Hematopoietic multipotent progenitor cell treated with erythropoietin and hydrocortisone succinate and interleukin-3 and kit ligand, for 6 days (in vitro differentiated cells): ENCODE results near the gene SGIP1.
"Not testable (repeated sequence)": the region's sequence is repeated elsewhere in the genome, so short reads cannot be mapped to it uniquely, and the experiment has no call there.

ENCODE experiments used
- DNase-seq: peaks from one replicate; pipeline ENCODE4 v3.0.0-alpha.2; 2015

The SGIP1 gene

GRCh38 chr1:66685265-66685664 is 151.3 kb downstream of the SGIP1 start:
- no peak for DNase-seq

- no peak for DNase-seq
These were observed 151.7 kb downstream of the SGIP1 start for GRCh38 chr1:66685670-66686069.

- DNase-seq, result no peak
These were observed 152.5 kb downstream of the SGIP1 start for GRCh38 chr1:66686406-66686805.

GRCh38 chr1:66687358-66687757 is 153.4 kb downstream of the SGIP1 start:
- DNase-seq, result no peak

- no peak for DNase-seq
These were observed 156.9 kb downstream of the SGIP1 start for GRCh38 chr1:66690666-66691381.

- DNase-seq, result no peak
These were observed 158.7 kb downstream of the SGIP1 start for GRCh38 chr1:66692681-66693080.

GRCh38 chr1:66693856-66694255 is 159.9 kb downstream of the SGIP1 start:
- DNase-seq, result no peak

GRCh38 chr1:66695116-66695515 is 161.2 kb downstream of the SGIP1 start:
- DNase-seq, result peak; percentile 9

GRCh38 chr1:66696771-66697170 is 162.8 kb downstream of the SGIP1 start:
- DNase-seq, result no peak

- no peak for DNase-seq
These were observed 165.3 kb downstream of the SGIP1 start for GRCh38 chr1:66699213-66699612.

GRCh38 chr1:66704177-66704875 is 170.4 kb downstream of the SGIP1 start:
- DNase-seq, result no peak

GRCh38 chr1:66705110-66705509 is 171.2 kb downstream of the SGIP1 start:
- DNase-seq, result no peak

- DNase-seq, result no peak
These were observed 177.5 kb downstream of the SGIP1 start for GRCh38 chr1:66711420-66711819.

GRCh38 chr1:66712839-66713238 is 178.9 kb downstream of the SGIP1 start:
- no peak for DNase-seq

- no peak for DNase-seq
These were observed 190.0 kb downstream of the SGIP1 start for GRCh38 chr1:66723985-66724384.

GRCh38 chr1:66725885-66726665 is 192.1 kb downstream of the SGIP1 start:
- DNase-seq, result peak; percentile 87

GRCh38 chr1:66728021-66728420 is 194.1 kb downstream of the SGIP1 start:
- DNase-seq, result no peak

GRCh38 chr1:66728716-66729115 is 194.8 kb downstream of the SGIP1 start:
- DNase-seq, result not testable (repeated sequence)

GRCh38 chr1:66729119-66729518 is 195.2 kb downstream of the SGIP1 start:
- DNase-seq, result peak; percentile 80

GRCh38 chr1:66729523-66729922 is 195.6 kb downstream of the SGIP1 start:
- no peak for DNase-seq

- no peak for DNase-seq
These were observed 196.5 kb downstream of the SGIP1 start for GRCh38 chr1:66730462-66730861.

- DNase-seq, result no peak
These were observed 197.4 kb downstream of the SGIP1 start for GRCh38 chr1:66731170-66731865.
